RKO (cell line): Measurements from ENCODE around the gene RHEBL1.
A peak's percentile ranks its signal among the peaks of the same experiment; 100 is the strongest.

ENCODE experiments used
- DNase-seq: peaks from one replicate; pipeline ENCODE4 v3.0.0-alpha.2; 2016; ENCODE audit warnings: low spot score

Gene RHEBL1

GRCh38 chr12:49019443-49020324, 50.1 kb downstream of the RHEBL1 start:
- peak; percentile 71 for DNase-seq

DNA sequence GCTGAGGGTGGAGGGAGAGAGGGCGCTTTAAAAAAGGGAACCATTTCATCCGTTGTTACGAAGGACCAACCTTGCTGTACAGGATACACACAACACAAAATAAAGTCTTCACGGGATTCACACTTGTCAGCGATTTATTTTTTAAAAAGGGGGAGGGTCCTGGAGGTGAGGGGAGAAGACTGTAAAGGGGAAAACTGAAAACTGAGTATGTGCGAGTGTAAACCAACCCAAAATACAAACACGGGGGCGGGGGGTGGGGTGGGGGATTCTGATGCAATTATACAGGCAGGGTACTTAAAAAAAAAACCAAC, 50.7 kb downstream of the RHEBL1 start:
- DNase-seq, result no peak

DNA sequence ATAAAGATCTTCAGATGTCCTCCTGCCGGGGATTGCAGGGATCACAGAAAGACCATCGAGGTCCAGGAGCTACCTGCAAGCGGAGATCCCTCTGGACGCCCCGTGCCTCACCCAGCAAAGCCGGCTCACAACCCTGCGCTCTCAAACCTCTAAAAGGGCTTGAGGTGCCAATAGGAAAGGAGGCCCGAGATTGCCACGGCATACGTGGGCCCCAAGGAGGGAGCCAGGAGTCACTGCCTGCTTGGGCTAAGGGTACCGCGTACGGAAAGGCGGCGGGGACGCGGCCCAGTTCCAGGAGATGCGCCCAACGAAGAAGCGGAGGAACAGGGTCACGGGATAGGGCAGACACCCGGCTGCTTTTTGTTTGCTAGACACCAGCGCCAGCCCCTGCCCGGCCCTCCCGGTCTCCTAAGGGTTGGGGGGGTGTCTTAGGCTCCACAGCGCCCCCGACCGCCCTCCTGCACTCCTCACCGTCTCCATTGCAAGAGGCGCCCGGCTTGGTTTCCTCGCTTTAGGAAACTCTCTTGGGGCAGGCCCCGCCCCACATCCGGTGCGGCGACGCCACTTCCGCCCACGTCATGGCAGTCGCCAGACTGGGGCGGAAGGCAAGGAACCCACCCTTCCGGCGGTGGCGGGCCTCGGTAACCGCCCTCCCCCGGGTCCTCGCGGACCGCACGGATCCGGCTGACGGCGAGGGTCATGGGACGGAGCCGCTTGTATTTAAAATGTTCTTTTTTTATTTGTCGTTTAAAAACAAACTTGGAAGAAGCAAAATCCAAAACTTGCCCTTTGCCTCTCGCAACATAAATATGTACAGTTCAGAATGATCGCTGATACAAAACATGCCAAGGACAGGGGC, 51.3 kb downstream of the RHEBL1 start, which contains the start of gene PRKAG1:
Gene PRKAG1, minus strand, starts transcription at position 516 of the 859 bp plus-strand sequence. Its CDS starts 36 bp downstream, at position 480.
- peak; percentile 97 for DNase-seq

- DNase-seq, result peak; percentile 65
Observed at GRCh38 chr12:49017891-49018260, 51.9 kb downstream of the RHEBL1 start.

DNA sequence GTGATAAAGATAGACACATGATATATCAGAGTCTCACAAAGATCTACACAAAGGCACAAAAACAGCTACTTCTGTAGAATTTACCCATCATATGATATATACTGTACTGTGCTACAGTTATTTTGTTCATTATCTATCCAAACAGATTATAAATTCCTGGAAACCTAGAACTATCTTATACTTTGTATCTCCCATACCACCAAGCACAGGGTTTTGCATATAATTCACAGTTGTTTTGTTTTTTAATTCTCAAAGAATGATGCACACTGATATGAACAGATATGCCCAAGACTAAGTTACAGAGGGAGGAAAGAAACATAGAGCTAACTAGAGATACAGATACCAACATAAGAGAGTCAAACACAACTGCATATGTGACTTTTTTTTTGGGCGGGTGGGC, 54.6 kb downstream of the RHEBL1 start:
- no peak for DNase-seq
